GM23338 (cell line): Measurements from ENCODE around the gene CMBL. TPM values are rescaled to one million over a fixed set of nuclear protein-coding genes. Genes with fewer than 3 reads are reported as not detected.
A peak's percentile ranks its signal among the peaks of the same experiment; 100 is the strongest.

Experiments
- ATAC-seq: fragments of 200-7000 bp; cut with Tn5 transposase; 3 replicates; pipeline ENCODE4 v1.9.1; 2020
- DNase-seq: peaks from one replicate; pipeline ENCODE4 v3.0.0-alpha.2; 2015; ENCODE audit warnings: low spot score
- H2AFZ ChIP-seq: fragments of 200-600 bp; sonication (generic); 2 replicates; pipeline ENCODE4 v1.8.0; 2016; ENCODE audit warnings: antibody characterized with exemption, mild to moderate bottlenecking, moderate library complexity
- H3F3A ChIP-seq: fragments of 200-600 bp; sonication (generic); replicated peaks from 2 replicates; pipeline ENCODE4 v1.8.0; 2017; ENCODE audit warnings: antibody characterized with exemption, mixed run types, low read depth
- H3K27ac ChIP-seq: fragments of 200-600 bp; sonication (generic); 2 replicates; pipeline ENCODE4 v1.6.1; 2016; ENCODE audit warnings: low read depth
- H3K27me3 ChIP-seq: fragments of 200-600 bp; sonication (generic); 2 replicates; pipeline ENCODE4 v1.8.0; 2016; ENCODE audit warnings: mild to moderate bottlenecking, mixed run types, moderate library complexity; ENCODE audit not compliant: insufficient read depth
- H3K36me3 ChIP-seq: fragments of 200-600 bp; sonication (generic); 2 replicates; pipeline ENCODE4 v1.8.0; 2016; ENCODE audit warnings: mild to moderate bottlenecking; ENCODE audit not compliant: insufficient read depth
- H3K4me1 ChIP-seq: fragments of 200-600 bp; sonication (generic); 2 replicates; pipeline ENCODE4 v1.8.0; 2016; ENCODE audit warnings: mild to moderate bottlenecking, moderate library complexity; ENCODE audit not compliant: insufficient read depth
- H3K4me2 ChIP-seq: fragments of 200-600 bp; sonication (generic); 2 replicates; pipeline ENCODE4 v1.7.1; 2017; ENCODE audit warnings: mixed run types
- H3K4me3 ChIP-seq: fragments of 200-600 bp; sonication (generic); 2 replicates; pipeline ENCODE4 v1.6.1; 2016; ENCODE audit warnings: mixed run types
- H3K79me2 ChIP-seq: fragments of 200-600 bp; sonication (generic); replicated peaks from 2 replicates; pipeline ENCODE4 v1.8.0; 2017; ENCODE audit warnings: mild to moderate bottlenecking; ENCODE audit not compliant: insufficient read depth
- H3K9me2 ChIP-seq: fragments of 200-600 bp; sonication (generic); 2 replicates; pipeline ENCODE4 v1.8.0; 2017; ENCODE audit not compliant: insufficient read depth
- H4K20me1 ChIP-seq: fragments of 200-600 bp; sonication (generic); replicated peaks from 2 replicates; pipeline ENCODE4 v1.8.0; 2017; ENCODE audit warnings: mild to moderate bottlenecking; ENCODE audit not compliant: insufficient read depth
- H3K27ac Mint-ChIP-seq: 2 replicates; pipeline ENCODE4 v1.8.0; 2020; ENCODE audit warnings: inconsistent platforms, mild to moderate bottlenecking, moderate library complexity, mixed read lengths
- H3K27me3 Mint-ChIP-seq: 3 replicates; pipeline ENCODE4 v1.8.0; 2022; ENCODE audit warnings: low read depth, mild to moderate bottlenecking, moderate library complexity, mixed read lengths, inconsistent platforms; ENCODE audit not compliant: insufficient read depth, poor library complexity
- H3K36me3 Mint-ChIP-seq: 3 replicates; pipeline ENCODE4 v1.8.0; 2021; ENCODE audit warnings: low read depth, mild to moderate bottlenecking, inconsistent platforms, moderate library complexity, mixed read lengths
- H3K4me1 Mint-ChIP-seq: 3 replicates; pipeline ENCODE4 v1.8.0; 2020; ENCODE audit warnings: mild to moderate bottlenecking, inconsistent platforms, mixed read lengths
- H3K4me3 Mint-ChIP-seq: 3 replicates; pipeline ENCODE4 v1.8.0; 2021; ENCODE audit warnings: moderate library complexity, mild to moderate bottlenecking, inconsistent platforms, mixed read lengths
- H3K9me3 Mint-ChIP-seq: 3 replicates; pipeline ENCODE4 v1.8.0; 2020; ENCODE audit warnings: moderate library complexity, mild to moderate bottlenecking, inconsistent platforms, mixed read lengths
- CREB1 ChIP-seq: fragments of 250-450 bp; sonication (Bioruptor Pico); IDR thresholded peaks from 2 replicates; pipeline ENCODE4 v1.5.0; 2020; ENCODE audit warnings: low read depth, mild to moderate bottlenecking, moderate library complexity
- EZH2 ChIP-seq: fragments of 200-600 bp; sonication (generic); IDR thresholded peaks from one replicate; pipeline ENCODE4 v1.8.0; 2017; ENCODE audit warnings: antibody characterized with exemption, mild to moderate bottlenecking, low read depth; ENCODE audit not compliant: unreplicated experiment
- EZH2phosphoT487 ChIP-seq: fragments of 200-600 bp; sonication (generic); IDR thresholded peaks from one replicate; pipeline ENCODE4 v1.8.1; 2018; ENCODE audit warnings: antibody characterized with exemption; ENCODE audit not compliant: unreplicated experiment
- JUNB ChIP-seq: IDR thresholded peaks from one replicate; pipeline ENCODE4 v1.6.1; 2016; ENCODE audit warnings: antibody characterized with exemption; ENCODE audit not compliant: unreplicated experiment
- NANOG ChIP-seq: IDR thresholded peaks from 2 replicates; pipeline ENCODE4 v1.6.1; 2016; ENCODE audit warnings: antibody characterized with exemption, borderline replicate concordance
- POLR2AphosphoS5 ChIP-seq: IDR thresholded peaks from 2 replicates; pipeline ENCODE4 v1.6.1; 2016; ENCODE audit warnings: antibody characterized with exemption, low read depth
- STAT1 ChIP-seq: IDR thresholded peaks from one replicate; pipeline ENCODE4 v1.6.1; 2016; ENCODE audit warnings: antibody characterized with exemption; ENCODE audit not compliant: unreplicated experiment
- ZNF114 ChIP-seq: fragments of 250-450 bp; sonication (Bioruptor Pico); IDR thresholded peaks from 2 replicates; pipeline ENCODE4 v1.5.0; 2020; ENCODE audit warnings: mild to moderate bottlenecking, moderate library complexity
- ZNF331 ChIP-seq: fragments of 250-450 bp; sonication (Bioruptor Pico); IDR thresholded peaks from 2 replicates; pipeline ENCODE4 v1.5.0; 2020; ENCODE audit warnings: low read depth, mild to moderate bottlenecking, moderate library complexity
- polyA plus RNA-seq: library from polyadenylated mRNA; unstranded; fragments of >200 nt; fragmentation: Nextera tagmentation; extraction: Ambion mirVana; gene quantifications from 2 replicates; pipeline ENCODE4 v1.2.1, GENCODE V29; 2016
- total RNA-seq: library from RNA; depleted of rRNA; stranded (reverse); fragments of >200 nt; shearing (Covaris generic); gene quantifications from 2 replicates; pipeline ENCODE4 v1.2.3, GENCODE V29; 2014
- TF ChIP-seq, protein P1 (sequence below): IDR thresholded peaks from 2 replicates; pipeline ENCODE4 v1.6.1; 2016; ENCODE audit warnings: antibody characterized with exemption
- TF ChIP-seq, protein P2 (sequence below): fragments of 250-450 bp; sonication (Bioruptor Pico); IDR thresholded peaks from 2 replicates; pipeline ENCODE4 v1.5.0; 2020; ENCODE audit warnings: mild to moderate bottlenecking, moderate library complexity
- TF ChIP-seq, protein P3 (sequence below): IDR thresholded peaks from one replicate; pipeline ENCODE4 v1.6.1; 2018; ENCODE audit warnings: antibody characterized with exemption; ENCODE audit not compliant: unreplicated experiment
- TF ChIP-seq, protein P4 (sequence below), 2 experiments: fragments of 200-600 bp in 1 of 2; sonication (generic) in 1 of 2; conservative IDR thresholded peaks; 2 replicates each; pipeline versions ENCODE4 v1.5.1 to v1.6.1; 2016 to 2017; ENCODE audit warnings: antibody characterized with exemption in 2 of 2, low read depth in 2 of 2, mild to moderate bottlenecking in 2 of 2, moderate library complexity in 1 of 2

Gene CMBL
- total and polyA plus RNA-seq, 2 experiments from 2014 or later = 13.2 to 24.1 TPM

DNA sequence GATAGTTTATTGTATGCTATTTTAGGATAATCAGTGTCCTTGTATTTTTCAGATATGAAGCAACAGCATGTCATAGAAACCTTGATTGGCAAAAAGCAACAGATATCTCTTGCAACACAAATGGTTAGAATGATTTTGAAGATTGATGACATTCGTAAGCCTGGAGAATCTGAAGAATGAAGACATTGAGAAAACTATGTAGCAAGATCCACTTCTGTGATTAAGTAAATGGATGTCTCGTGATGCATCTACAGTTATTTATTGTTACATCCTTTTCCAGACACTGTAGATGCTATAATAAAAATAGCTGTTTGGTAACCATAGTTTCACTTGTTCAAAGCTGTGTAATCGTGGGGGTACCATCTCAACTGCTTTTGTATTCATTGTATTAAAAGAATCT lies 43.1 kb downstream of the CMBL start:
- H3K36me3 ChIP-seq = peaks cover 57% of the 10 kb centered on the region
- H3F3A ChIP-seq = peaks cover 47% of the 10 kb centered on the region
- peaks cover 33% of the 10 kb centered on the region for H4K20me1 ChIP-seq
- DNase-seq (no peak), ATAC-seq (no peak)
- H3K4me2 ChIP-seq = no peak overlapping the region
- H3K9me2 ChIP-seq = no peaks in the 10 kb centered on the region
- Mint-ChIP-seq H3K27ac (no peak overlapping the region), H3K4me1 (peaks cover 6% of the 10 kb centered on the region), H3K27me3 (peaks cover 11% of the 10 kb centered on the region), H3K4me3 (no peak overlapping the region), H3K36me3 (peaks cover 63% of the 10 kb centered on the region), H3K9me3 (no peaks in the 10 kb centered on the region)
- H3K4me1 ChIP-seq = no peaks in the 10 kb centered on the region
- H3K4me3 ChIP-seq = no peak overlapping the region
- H2AFZ ChIP-seq = no peak overlapping the region
- H3K27me3 ChIP-seq = no peaks in the 10 kb centered on the region
- TF ChIP-seq NANOG (no peak), CREB1 (CRISPR knock-in tag) (no peak), STAT1 (no peak), ZNF114 (CRISPR knock-in tag) (no peak), ZNF331 (no peak), POLR2AphosphoS5 (no peak), EZH2phosphoT487 (no peak), EZH2 (no peak), JUNB (no peak)
- TF ChIP-seq, protein P1, sequence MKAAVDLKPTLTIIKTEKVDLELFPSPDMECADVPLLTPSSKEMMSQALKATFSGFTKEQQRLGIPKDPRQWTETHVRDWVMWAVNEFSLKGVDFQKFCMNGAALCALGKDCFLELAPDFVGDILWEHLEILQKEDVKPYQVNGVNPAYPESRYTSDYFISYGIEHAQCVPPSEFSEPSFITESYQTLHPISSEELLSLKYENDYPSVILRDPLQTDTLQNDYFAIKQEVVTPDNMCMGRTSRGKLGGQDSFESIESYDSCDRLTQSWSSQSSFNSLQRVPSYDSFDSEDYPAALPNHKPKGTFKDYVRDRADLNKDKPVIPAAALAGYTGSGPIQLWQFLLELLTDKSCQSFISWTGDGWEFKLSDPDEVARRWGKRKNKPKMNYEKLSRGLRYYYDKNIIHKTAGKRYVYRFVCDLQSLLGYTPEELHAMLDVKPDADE = no peak
- TF ChIP-seq, protein P2, sequence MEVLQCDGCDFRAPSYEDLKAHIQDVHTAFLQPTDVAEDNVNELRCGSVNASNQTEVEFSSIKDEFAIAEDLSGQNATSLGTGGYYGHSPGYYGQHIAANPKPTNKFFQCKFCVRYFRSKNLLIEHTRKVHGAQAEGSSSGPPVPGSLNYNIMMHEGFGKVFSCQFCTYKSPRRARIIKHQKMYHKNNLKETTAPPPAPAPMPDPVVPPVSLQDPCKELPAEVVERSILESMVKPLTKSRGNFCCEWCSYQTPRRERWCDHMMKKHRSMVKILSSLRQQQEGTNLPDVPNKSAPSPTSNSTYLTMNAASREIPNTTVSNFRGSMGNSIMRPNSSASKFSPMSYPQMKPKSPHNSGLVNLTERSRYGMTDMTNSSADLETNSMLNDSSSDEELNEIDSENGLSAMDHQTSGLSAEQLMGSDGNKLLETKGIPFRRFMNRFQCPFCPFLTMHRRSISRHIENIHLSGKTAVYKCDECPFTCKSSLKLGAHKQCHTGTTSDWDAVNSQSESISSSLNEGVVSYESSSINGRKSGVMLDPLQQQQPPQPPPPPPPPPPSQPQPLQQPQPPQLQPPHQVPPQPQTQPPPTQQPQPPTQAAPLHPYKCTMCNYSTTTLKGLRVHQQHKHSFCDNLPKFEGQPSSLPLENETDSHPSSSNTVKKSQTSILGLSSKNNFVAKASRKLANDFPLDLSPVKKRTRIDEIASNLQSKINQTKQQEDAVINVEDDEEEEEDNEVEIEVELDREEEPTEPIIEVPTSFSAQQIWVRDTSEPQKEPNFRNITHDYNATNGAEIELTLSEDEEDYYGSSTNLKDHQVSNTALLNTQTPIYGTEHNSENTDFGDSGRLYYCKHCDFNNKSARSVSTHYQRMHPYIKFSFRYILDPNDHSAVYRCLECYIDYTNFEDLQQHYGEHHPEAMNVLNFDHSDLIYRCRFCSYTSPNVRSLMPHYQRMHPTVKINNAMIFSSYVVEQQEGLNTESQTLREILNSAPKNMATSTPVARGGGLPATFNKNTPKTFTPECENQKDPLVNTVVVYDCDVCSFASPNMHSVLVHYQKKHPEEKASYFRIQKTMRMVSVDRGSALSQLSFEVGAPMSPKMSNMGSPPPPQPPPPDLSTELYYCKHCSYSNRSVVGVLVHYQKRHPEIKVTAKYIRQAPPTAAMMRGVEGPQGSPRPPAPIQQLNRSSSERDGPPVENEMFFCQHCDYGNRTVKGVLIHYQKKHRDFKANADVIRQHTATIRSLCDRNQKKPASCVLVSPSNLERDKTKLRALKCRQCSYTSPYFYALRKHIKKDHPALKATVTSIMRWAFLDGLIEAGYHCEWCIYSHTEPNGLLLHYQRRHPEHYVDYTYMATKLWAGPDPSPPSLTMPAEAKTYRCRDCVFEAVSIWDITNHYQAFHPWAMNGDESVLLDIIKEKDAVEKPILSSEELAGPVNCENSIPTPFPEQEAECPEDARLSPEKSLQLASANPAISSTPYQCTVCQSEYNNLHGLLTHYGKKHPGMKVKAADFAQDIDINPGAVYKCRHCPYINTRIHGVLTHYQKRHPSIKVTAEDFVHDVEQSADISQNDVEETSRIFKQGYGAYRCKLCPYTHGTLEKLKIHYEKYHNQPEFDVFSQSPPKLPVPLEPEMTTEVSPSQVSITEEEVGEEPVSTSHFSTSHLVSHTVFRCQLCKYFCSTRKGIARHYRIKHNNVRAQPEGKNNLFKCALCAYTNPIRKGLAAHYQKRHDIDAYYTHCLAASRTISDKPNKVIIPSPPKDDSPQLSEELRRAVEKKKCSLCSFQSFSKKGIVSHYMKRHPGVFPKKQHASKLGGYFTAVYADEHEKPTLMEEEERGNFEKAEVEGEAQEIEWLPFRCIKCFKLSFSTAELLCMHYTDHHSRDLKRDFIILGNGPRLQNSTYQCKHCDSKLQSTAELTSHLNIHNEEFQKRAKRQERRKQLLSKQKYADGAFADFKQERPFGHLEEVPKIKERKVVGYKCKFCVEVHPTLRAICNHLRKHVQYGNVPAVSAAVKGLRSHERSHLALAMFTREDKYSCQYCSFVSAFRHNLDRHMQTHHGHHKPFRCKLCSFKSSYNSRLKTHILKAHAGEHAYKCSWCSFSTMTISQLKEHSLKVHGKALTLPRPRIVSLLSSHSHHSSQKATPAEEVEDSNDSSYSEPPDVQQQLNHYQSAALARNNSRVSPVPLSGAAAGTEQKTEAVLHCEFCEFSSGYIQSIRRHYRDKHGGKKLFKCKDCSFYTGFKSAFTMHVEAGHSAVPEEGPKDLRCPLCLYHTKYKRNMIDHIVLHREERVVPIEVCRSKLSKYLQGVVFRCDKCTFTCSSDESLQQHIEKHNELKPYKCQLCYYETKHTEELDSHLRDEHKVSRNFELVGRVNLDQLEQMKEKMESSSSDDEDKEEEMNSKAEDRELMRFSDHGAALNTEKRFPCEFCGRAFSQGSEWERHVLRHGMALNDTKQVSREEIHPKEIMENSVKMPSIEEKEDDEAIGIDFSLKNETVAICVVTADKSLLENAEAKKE (CRISPR knock-in tag) = no peak
- TF ChIP-seq, protein P3, sequence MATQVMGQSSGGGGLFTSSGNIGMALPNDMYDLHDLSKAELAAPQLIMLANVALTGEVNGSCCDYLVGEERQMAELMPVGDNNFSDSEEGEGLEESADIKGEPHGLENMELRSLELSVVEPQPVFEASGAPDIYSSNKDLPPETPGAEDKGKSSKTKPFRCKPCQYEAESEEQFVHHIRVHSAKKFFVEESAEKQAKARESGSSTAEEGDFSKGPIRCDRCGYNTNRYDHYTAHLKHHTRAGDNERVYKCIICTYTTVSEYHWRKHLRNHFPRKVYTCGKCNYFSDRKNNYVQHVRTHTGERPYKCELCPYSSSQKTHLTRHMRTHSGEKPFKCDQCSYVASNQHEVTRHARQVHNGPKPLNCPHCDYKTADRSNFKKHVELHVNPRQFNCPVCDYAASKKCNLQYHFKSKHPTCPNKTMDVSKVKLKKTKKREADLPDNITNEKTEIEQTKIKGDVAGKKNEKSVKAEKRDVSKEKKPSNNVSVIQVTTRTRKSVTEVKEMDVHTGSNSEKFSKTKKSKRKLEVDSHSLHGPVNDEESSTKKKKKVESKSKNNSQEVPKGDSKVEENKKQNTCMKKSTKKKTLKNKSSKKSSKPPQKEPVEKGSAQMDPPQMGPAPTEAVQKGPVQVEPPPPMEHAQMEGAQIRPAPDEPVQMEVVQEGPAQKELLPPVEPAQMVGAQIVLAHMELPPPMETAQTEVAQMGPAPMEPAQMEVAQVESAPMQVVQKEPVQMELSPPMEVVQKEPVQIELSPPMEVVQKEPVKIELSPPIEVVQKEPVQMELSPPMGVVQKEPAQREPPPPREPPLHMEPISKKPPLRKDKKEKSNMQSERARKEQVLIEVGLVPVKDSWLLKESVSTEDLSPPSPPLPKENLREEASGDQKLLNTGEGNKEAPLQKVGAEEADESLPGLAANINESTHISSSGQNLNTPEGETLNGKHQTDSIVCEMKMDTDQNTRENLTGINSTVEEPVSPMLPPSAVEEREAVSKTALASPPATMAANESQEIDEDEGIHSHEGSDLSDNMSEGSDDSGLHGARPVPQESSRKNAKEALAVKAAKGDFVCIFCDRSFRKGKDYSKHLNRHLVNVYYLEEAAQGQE = no peak
- TF ChIP-seq, protein P4, sequence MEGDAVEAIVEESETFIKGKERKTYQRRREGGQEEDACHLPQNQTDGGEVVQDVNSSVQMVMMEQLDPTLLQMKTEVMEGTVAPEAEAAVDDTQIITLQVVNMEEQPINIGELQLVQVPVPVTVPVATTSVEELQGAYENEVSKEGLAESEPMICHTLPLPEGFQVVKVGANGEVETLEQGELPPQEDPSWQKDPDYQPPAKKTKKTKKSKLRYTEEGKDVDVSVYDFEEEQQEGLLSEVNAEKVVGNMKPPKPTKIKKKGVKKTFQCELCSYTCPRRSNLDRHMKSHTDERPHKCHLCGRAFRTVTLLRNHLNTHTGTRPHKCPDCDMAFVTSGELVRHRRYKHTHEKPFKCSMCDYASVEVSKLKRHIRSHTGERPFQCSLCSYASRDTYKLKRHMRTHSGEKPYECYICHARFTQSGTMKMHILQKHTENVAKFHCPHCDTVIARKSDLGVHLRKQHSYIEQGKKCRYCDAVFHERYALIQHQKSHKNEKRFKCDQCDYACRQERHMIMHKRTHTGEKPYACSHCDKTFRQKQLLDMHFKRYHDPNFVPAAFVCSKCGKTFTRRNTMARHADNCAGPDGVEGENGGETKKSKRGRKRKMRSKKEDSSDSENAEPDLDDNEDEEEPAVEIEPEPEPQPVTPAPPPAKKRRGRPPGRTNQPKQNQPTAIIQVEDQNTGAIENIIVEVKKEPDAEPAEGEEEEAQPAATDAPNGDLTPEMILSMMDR (conservative IDR thresholded peaks at IDR 0.05; ENCODE audit: low read depth in 2 of 2) = no peak
- peak overlapping the region; percentile 87 for H3K27ac ChIP-seq
- no peaks in the 10 kb centered on the region for H3K79me2 ChIP-seq
